Measurements from ENCODE around the gene DIO3.

- TF ChIP-seq CTCF (IDR thresholded peaks at IDR 0.05; ENCODE audit: low read depth, low read length, poor library complexity, severe bottlenecking): no peak
- no peak for TF ChIP-seq EZH2phosphoT487 (IDR thresholded peaks at IDR 0.05; ENCODE audit: borderline replicate concordance, low read length)
Measured at GRCh38 chr14:101561145-101561896, at the start of gene DIO3.
